Adrenal gland (tissue), 12 donors: ENCODE data around the gene CATSPERB. TPM values are rescaled to one million over a fixed set of nuclear protein-coding genes. Genes with fewer than 3 reads are reported as not detected.

Source experiments
- polyA plus RNA-seq, 3 donors: library from polyadenylated mRNA; stranded (reverse); fragments of 200-250 nt in 2 of 3; fragments of 350-450 nt in 1 of 3; fragmentation: Illumina TruSeq in 1 of 3; extraction: RNeasy Lipid Tissue Mini Kit (QIAGEN cat#74804) in 1 of 3; gene quantifications; one replicate each; pipeline ENCODE4 v1.2.3, GENCODE V29; 2013 to 2014
- small RNA-seq, 2 donors: library from RNA; depleted of rRNA; stranded (forward); fragments of <200 nt; gene quantifications; one replicate each; pipeline ENCODE3, GENCODE V24; 2016
- total RNA-seq, 9 donors: library from RNA; depleted of rRNA in 4 of 9; stranded (reverse); fragments of >200 nt in 4 of 9; fragments of 120-200 nt in 1 of 9; fragmentation: NEBNext Ultra II Directional in 1 of 9; extraction: Animal tissue kit (Norgen Biotek cat#: 25700) in 1 of 9; gene quantifications; one replicate each; pipeline versions ENCODE4 v1.1.0 to v1.2.4, GENCODE V29; 2013 to 2023
- donor health status: healthy with polysubstance abuse.
- donor health status: Bipolar disorder and iron deficiency.
- donor health status: DM: yes; HTN: yes; CAD: no.
- donor health status: DM: no; HTN: no; CAD: no.
- donor health status: DM: no; HTN: no; CAD: no.
- donor health status: DM: yes; HTN: yes; CAD: no.

Gene CATSPERB
- total and polyA plus RNA-seq, 12 donors = 0.11 to 3.2 (median 0.70) TPM; not detected in 2

Small RNA genes lying within 50 kb of the gene (small RNA-seq; reads per million reads assigned to genes)
- 0 reads per million in 2 donors for gene AL133373.1
- gene POLR3GP1 = 0 reads per million in 2 donors
- 0 reads per million in 2 donors for gene RF00012

Other genes starting within 250 kb of the CATSPERB start
- gene PPP4R3A, start 221.8 kb downstream of the CATSPERB start, total RNA-seq = 10 to 100 TPM; 28.1 to 69.2 (median 52.7) TPM
- gene PPP4R3A, start 221.8 kb downstream of the CATSPERB start, polyA plus RNA-seq = 10 to 100 TPM; 35.4 to 55.4 (median 51.1) TPM
- gene TC2N, start 135.4 kb upstream of the CATSPERB start, total RNA-seq = 10 to 100 TPM in 3 of 9 donors, 1 to 10 TPM in 5, under 1 TPM in 1; 0.89 to 28.4 (median 5.2) TPM
- 1 to 10 TPM; 1.9 to 3.8 (median 3.7) TPM for gene TC2N, start 135.4 kb upstream of the CATSPERB start, polyA plus RNA-seq
- gene FBLN5, start 215.6 kb upstream of the CATSPERB start, total RNA-seq = 100 to 1,000 TPM in 6 of 9 donors, 10 to 100 TPM in 3; 26.0 to 389 (median 195) TPM
- 100 to 1,000 TPM in 2 of 3 donors, 10 to 100 TPM in 1; 85.8 to 119 (median 108) TPM for gene FBLN5, start 215.6 kb upstream of the CATSPERB start, polyA plus RNA-seq